Hematopoietic multipotent progenitor cell treated with erythropoietin and hydrocortisone succinate and interleukin-3 and kit ligand, for 17 days (in vitro differentiated cells): ENCODE results near the gene LEMD2.

Experiments used
- DNase-seq: peaks from one replicate; pipeline ENCODE4 v3.0.0-alpha.2; 2015; ENCODE audit warnings: low spot score

Gene LEMD2

GRCh38 chr6:33774774-33775173, 14.2 kb downstream of the LEMD2 start:
- no peak for DNase-seq

- no peak for DNase-seq
Measured at GRCh38 chr6:33772902-33773472, 15.9 kb downstream of the LEMD2 start.

GRCh38 chr6:33772082-33772830, 16.7 kb downstream of the LEMD2 start:
- no peak for DNase-seq

- peak; percentile 51 for DNase-seq
Measured at GRCh38 chr6:33771146-33772081, 17.5 kb downstream of the LEMD2 start.

- no peak for DNase-seq
Measured at GRCh38 chr6:33770833-33771145, 18.1 kb downstream of the LEMD2 start.

- no peak for DNase-seq
Measured at GRCh38 chr6:33770124-33770832, 18.7 kb downstream of the LEMD2 start.

GRCh38 chr6:33769248-33769821, 19.6 kb downstream of the LEMD2 start:
- DNase-seq, result no peak

- DNase-seq, result peak; percentile 62
Measured at GRCh38 chr6:33768644-33769120, 20.2 kb downstream of the LEMD2 start.

- no peak for DNase-seq
Measured at GRCh38 chr6:33766921-33767907, 21.7 kb downstream of the LEMD2 start.

GRCh38 chr6:33765368-33765767, 23.6 kb downstream of the LEMD2 start:
- DNase-seq, result no peak

GRCh38 chr6:33764036-33764435, 24.9 kb downstream of the LEMD2 start:
- no peak for DNase-seq

- no peak for DNase-seq
Measured at GRCh38 chr6:33763483-33763882, 25.4 kb downstream of the LEMD2 start.

GRCh38 chr6:33762713-33763112, 26.2 kb downstream of the LEMD2 start:
- no peak for DNase-seq

- peak; percentile 15 for DNase-seq
Measured at GRCh38 chr6:33761922-33762629, 26.9 kb downstream of the LEMD2 start.

GRCh38 chr6:33761581-33761921, 27.4 kb downstream of the LEMD2 start:
- no peak for DNase-seq

- no peak for DNase-seq
Measured at GRCh38 chr6:33759887-33760629, 28.9 kb downstream of the LEMD2 start.

- no peak for DNase-seq
Measured at GRCh38 chr6:33758815-33759216, 30.1 kb downstream of the LEMD2 start.

- DNase-seq, result no peak
Measured at GRCh38 chr6:33757906-33758305, 31.0 kb downstream of the LEMD2 start.

- DNase-seq, result no peak
Measured at GRCh38 chr6:33757113-33757512, 31.8 kb downstream of the LEMD2 start.
